KMS-11 (cell line): ENCODE measurements around the gene ZC3H14.
"Not testable (repeated sequence)": the region's sequence is repeated elsewhere in the genome, so short reads cannot be mapped to it uniquely, and the experiment has no call there.

ENCODE experiments used
- H2AFZ ChIP-seq: fragments of 200-600 bp; sonication (generic); 2 replicates; pipeline ENCODE4 v1.6.1; 2016; ENCODE audit warnings: antibody characterized with exemption, mixed run types, low read depth
- H3K27ac ChIP-seq: fragments of 200-600 bp; sonication (generic); 2 replicates; pipeline ENCODE4 v1.6.1; 2016; ENCODE audit warnings: mild to moderate bottlenecking, mixed run types
- H3K27me3 ChIP-seq: fragments of 200-600 bp; sonication (generic); 2 replicates; pipeline ENCODE4 v1.6.1; 2017; ENCODE audit warnings: mild to moderate bottlenecking, low read depth, mixed run types, moderate library complexity; ENCODE audit not compliant: insufficient read depth
- H3K36me3 ChIP-seq: fragments of 200-600 bp; sonication (generic); 2 replicates; pipeline ENCODE4 v1.6.1; 2017; ENCODE audit warnings: mild to moderate bottlenecking, mixed run types; ENCODE audit not compliant: insufficient read depth
- H3K4me1 ChIP-seq: fragments of 200-600 bp; sonication (generic); 2 replicates; pipeline ENCODE4 v1.6.1; 2016; ENCODE audit warnings: mild to moderate bottlenecking, low read depth, mixed run types; ENCODE audit not compliant: poor library complexity, severe bottlenecking
- H3K4me2 ChIP-seq: fragments of 200-600 bp; sonication (generic); 2 replicates; pipeline ENCODE4 v1.7.0; 2016; ENCODE audit warnings: mild to moderate bottlenecking, mixed run types
- H3K4me3 ChIP-seq: fragments of 200-600 bp; sonication (generic); IDR thresholded peaks from 2 replicates; pipeline ENCODE4 v1.6.1; 2017; ENCODE audit warnings: low read depth, low read length, mixed read lengths; ENCODE audit not compliant: insufficient read depth
- H3K79me2 ChIP-seq: fragments of 200-600 bp; sonication (generic); 2 replicates; pipeline ENCODE4 v1.6.1; 2016; ENCODE audit warnings: low read depth, mixed run types; ENCODE audit not compliant: insufficient read depth
- H3K9ac ChIP-seq: fragments of 200-600 bp; sonication (generic); 2 replicates; pipeline ENCODE4 v1.6.1; 2016; ENCODE audit warnings: mild to moderate bottlenecking, mixed run types
- H4K20me1 ChIP-seq: fragments of 200-600 bp; sonication (generic); 2 replicates; pipeline ENCODE4 v1.6.1; 2016; ENCODE audit warnings: mild to moderate bottlenecking, mixed run types; ENCODE audit not compliant: insufficient read depth
- TF ChIP-seq, protein P1 (sequence below): fragments of 200-600 bp; sonication (generic); conservative IDR thresholded peaks from 2 replicates; pipeline ENCODE4 v1.6.1; 2017; ENCODE audit warnings: low read depth, mild to moderate bottlenecking, antibody characterized with exemption, low read length, moderate library complexity, mixed read lengths

The ZC3H14 gene

DNA sequence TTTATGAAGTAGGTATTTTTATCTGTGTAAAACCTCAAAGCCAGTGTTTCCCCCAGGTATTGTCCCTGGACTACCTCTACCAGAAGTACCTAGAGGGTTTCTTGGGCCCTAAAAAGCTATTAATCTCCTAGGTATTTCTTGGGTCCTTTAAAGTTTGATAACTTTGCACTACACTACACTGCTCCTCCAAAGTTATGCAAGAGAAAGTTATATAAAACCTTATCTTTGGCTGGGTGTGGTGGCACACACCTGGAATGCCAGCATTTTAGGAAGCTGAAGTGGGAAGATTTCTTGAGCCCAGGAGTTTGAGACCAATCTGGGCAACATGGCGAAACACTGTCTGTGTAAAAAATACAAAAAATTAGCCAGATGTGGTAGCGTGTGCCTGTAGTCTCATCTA is 42.9 kb upstream of the ZC3H14 start:
- Histone ChIP-seq H3K9ac (no peak overlapping the region), H3K27me3 (no peaks in the 10 kb centered on the region), H3K4me3 (no peak overlapping the region), H3K79me2 (no peaks in the 10 kb centered on the region), H3K4me1 (no peaks in the 10 kb centered on the region), H3K4me2 (no peak overlapping the region), H3K27ac (no peak overlapping the region), H3K36me3 (no peaks in the 10 kb centered on the region), H2AFZ (no peak overlapping the region), H4K20me1 (no peaks in the 10 kb centered on the region)
- TF ChIP-seq, protein P1, sequence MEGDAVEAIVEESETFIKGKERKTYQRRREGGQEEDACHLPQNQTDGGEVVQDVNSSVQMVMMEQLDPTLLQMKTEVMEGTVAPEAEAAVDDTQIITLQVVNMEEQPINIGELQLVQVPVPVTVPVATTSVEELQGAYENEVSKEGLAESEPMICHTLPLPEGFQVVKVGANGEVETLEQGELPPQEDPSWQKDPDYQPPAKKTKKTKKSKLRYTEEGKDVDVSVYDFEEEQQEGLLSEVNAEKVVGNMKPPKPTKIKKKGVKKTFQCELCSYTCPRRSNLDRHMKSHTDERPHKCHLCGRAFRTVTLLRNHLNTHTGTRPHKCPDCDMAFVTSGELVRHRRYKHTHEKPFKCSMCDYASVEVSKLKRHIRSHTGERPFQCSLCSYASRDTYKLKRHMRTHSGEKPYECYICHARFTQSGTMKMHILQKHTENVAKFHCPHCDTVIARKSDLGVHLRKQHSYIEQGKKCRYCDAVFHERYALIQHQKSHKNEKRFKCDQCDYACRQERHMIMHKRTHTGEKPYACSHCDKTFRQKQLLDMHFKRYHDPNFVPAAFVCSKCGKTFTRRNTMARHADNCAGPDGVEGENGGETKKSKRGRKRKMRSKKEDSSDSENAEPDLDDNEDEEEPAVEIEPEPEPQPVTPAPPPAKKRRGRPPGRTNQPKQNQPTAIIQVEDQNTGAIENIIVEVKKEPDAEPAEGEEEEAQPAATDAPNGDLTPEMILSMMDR, result no peak

DNA sequence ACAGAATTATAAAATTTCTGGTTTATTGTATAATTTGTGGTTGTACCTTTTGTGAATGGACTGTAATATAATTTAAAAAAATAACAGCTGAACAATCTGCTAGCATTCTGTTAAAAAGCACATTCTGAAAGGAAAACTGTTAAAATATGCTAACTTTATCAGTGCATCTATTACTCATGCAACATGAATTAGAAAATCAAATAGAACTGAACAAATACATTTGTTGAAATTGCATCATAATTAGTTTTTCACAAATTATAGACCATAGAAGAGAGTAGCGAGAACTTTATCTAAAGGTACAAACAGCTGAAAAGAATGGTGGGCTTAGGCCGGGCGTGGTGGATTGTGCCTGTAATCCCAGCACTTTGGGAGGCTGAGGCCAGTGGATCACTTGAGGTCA is 41.0 kb upstream of the ZC3H14 start:
- no peak overlapping the region for H3K4me3 ChIP-seq
- no peaks in the 10 kb centered on the region for H4K20me1 ChIP-seq
- H3K9ac ChIP-seq, result no peak overlapping the region
- no peaks in the 10 kb centered on the region for H3K36me3 ChIP-seq
- no peak overlapping the region for H2AFZ ChIP-seq
- H3K4me1 ChIP-seq, result no peaks in the 10 kb centered on the region
- no peak overlapping the region for H3K4me2 ChIP-seq
- H3K27me3 ChIP-seq, result no peaks in the 10 kb centered on the region
- H3K27ac ChIP-seq, result no peak overlapping the region
- no peaks in the 10 kb centered on the region for H3K79me2 ChIP-seq
- TF ChIP-seq, protein P1, result no peak

DNA sequence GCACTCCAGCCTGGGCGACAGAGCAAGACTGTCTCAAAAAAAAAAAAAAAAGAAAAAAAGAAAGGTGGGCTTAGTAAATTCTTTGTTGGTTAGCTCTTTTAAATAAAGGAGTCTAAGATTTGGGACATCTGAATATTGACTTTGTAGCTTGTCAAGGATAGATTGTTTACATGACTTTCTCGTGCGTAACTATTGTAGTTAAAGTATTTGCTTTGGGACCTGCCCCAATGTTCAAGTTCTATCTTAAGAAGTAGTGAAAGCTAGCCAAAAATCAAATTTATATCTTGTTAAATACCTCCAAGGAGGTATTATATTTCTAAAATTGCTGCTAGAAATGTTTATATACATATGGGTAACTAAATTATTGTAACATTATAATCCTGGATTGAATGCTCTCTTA is 40.4 kb upstream of the ZC3H14 start:
- no peak overlapping the region for H3K9ac ChIP-seq
- H2AFZ ChIP-seq, result no peak overlapping the region
- no peak overlapping the region for H3K4me3 ChIP-seq
- no peaks in the 10 kb centered on the region for H3K4me1 ChIP-seq
- no peaks in the 10 kb centered on the region for H4K20me1 ChIP-seq
- H3K27ac ChIP-seq, result no peak overlapping the region
- H3K79me2 ChIP-seq, result no peaks in the 10 kb centered on the region
- no peaks in the 10 kb centered on the region for H3K27me3 ChIP-seq
- no peak overlapping the region for H3K4me2 ChIP-seq
- H3K36me3 ChIP-seq, result no peaks in the 10 kb centered on the region
- TF ChIP-seq, protein P1, result no peak

DNA sequence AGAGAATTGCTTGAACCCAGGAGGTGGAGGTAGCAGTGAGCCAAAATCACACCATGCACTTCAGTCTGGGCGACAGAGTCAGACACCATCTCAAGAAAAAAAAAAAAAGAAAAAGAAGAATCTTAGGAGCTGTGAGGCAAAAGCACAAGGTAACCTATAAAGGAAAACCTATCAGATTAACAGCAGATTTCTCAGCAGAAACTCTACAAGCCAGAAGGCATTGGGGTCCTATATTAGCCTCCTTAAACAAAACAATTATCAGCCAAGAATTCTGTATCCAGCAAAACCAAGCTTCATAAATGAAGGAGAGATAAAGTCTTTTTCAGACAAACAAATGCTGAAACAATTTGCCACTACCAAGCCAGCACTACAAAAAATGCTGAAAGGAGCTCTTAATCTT is 32.9 kb upstream of the ZC3H14 start:
- H3K27me3 ChIP-seq, H2AFZ ChIP-seq, H3K4me2 ChIP-seq, H3K4me3 ChIP-seq, H3K4me1 ChIP-seq, H4K20me1 ChIP-seq, H3K27ac ChIP-seq, H3K79me2 ChIP-seq, H3K9ac ChIP-seq, H3K36me3 ChIP-seq: not testable (repeated sequence)

DNA sequence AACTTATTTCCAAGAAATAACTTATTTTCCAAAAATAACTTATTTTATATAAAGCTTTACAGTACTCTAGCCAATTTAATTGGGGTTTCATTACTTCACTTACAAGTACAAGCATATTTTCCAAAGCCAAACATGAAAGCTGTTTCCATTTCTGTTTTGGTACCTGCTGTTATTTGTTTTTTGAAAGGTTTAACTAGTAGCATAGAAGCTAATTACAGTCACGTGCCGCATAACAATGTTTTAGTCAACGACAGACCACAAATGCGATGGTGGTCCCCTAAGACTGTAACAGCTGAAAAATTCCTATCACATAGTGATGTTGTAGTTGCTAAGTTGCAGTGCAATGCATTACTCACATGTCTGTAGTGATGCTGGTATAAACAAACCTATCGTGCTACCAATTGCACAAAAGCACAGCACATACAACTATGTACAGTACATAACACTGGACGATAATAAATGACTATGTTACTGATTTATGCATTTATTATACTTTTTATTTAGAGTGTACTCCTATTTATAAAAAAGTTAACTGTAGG is 29.7 kb upstream of the ZC3H14 start:
- H3K4me3 ChIP-seq, result no peak overlapping the region
- no peaks in the 10 kb centered on the region for H3K79me2 ChIP-seq
- no peaks in the 10 kb centered on the region for H3K4me1 ChIP-seq
- H3K27me3 ChIP-seq, result no peaks in the 10 kb centered on the region
- no peak overlapping the region for H3K9ac ChIP-seq
- no peaks in the 10 kb centered on the region for H4K20me1 ChIP-seq
- no peak overlapping the region for H3K4me2 ChIP-seq
- TF ChIP-seq, protein P1, result no peak
- no peaks in the 10 kb centered on the region for H3K36me3 ChIP-seq
- H3K27ac ChIP-seq, result no peak overlapping the region
- no peak overlapping the region for H2AFZ ChIP-seq
